Measurements from ENCODE around the gene MTRF1. TPM values are rescaled to one million over a fixed set of nuclear protein-coding genes. Genes with fewer than 3 reads are reported as not detected.

MTRF1 gene
- total RNA-seq, 1 donor from 2014 or later: 8.5 TPM

- Histone ChIP-seq H3K36me3 (ENCODE audit: control insufficient read depth, insufficient read depth, low read length) (no peaks in the 10 kb centered on the region), H3K4me3 (ENCODE audit: low read depth, low read length) (no peak overlapping the region), H3K27me3 (ENCODE audit: control insufficient read depth, insufficient read depth, low read length) (no peaks in the 10 kb centered on the region)
- no peak for TF ChIP-seq CTCF (IDR thresholded peaks at IDR 0.05; ENCODE audit: insufficient read depth, low read length, poor library complexity, severe bottlenecking)
- DNase-seq (ENCODE audit: low read depth): no peak
Observed at GRCh38 chr13:41236369-41236768, 27.0 kb downstream of the MTRF1 start.

- no peak for TF ChIP-seq CTCF (IDR thresholded peaks at IDR 0.05; ENCODE audit: insufficient read depth, low read length, poor library complexity, severe bottlenecking)
- no peaks in the 10 kb centered on the region for H3K36me3 ChIP-seq (ENCODE audit: control insufficient read depth, insufficient read depth, low read length)
- no peak overlapping the region for H3K4me3 ChIP-seq (ENCODE audit: low read depth, low read length)
- no peaks in the 10 kb centered on the region for H3K27me3 ChIP-seq (ENCODE audit: control insufficient read depth, insufficient read depth, low read length)
- DNase-seq (ENCODE audit: low read depth): no peak
Observed at GRCh38 chr13:41232578-41233480, 30.5 kb downstream of the MTRF1 start.

GRCh38 chr13:41231786-41232185 is 31.6 kb downstream of the MTRF1 start:
- no peak overlapping the region for H3K4me3 ChIP-seq (ENCODE audit: low read depth, low read length)
- no peak for TF ChIP-seq CTCF (IDR thresholded peaks at IDR 0.05; ENCODE audit: insufficient read depth, low read length, poor library complexity, severe bottlenecking)
- no peaks in the 10 kb centered on the region for H3K36me3 ChIP-seq (ENCODE audit: control insufficient read depth, insufficient read depth, low read length)
- no peaks in the 10 kb centered on the region for H3K27me3 ChIP-seq (ENCODE audit: control insufficient read depth, insufficient read depth, low read length)
- DNase-seq (ENCODE audit: low read depth): peak; percentile 32

GRCh38 chr13:41231025-41231677 is 32.2 kb downstream of the MTRF1 start:
- TF ChIP-seq CTCF (IDR thresholded peaks at IDR 0.05; ENCODE audit: insufficient read depth, low read length, poor library complexity, severe bottlenecking): no peak
- no peak for DNase-seq (ENCODE audit: low read depth)
- H3K4me3 ChIP-seq (ENCODE audit: low read depth, low read length): no peak overlapping the region
- H3K27me3 ChIP-seq (ENCODE audit: control insufficient read depth, insufficient read depth, low read length): no peaks in the 10 kb centered on the region
- no peaks in the 10 kb centered on the region for H3K36me3 ChIP-seq (ENCODE audit: control insufficient read depth, insufficient read depth, low read length)

GRCh38 chr13:41229356-41229755 is 34.0 kb downstream of the MTRF1 start:
- no peaks in the 10 kb centered on the region for H3K36me3 ChIP-seq (ENCODE audit: control insufficient read depth, insufficient read depth, low read length)
- DNase-seq (ENCODE audit: low read depth): no peak

More at GRCh38 chr13:41229356-41229755, 34.0 kb downstream of the MTRF1 start:
- H3K27me3 ChIP-seq (ENCODE audit: control insufficient read depth, insufficient read depth, low read length): no peaks in the 10 kb centered on the region
- TF ChIP-seq CTCF (IDR thresholded peaks at IDR 0.05; ENCODE audit: insufficient read depth, low read length, poor library complexity, severe bottlenecking): no peak
- H3K4me3 ChIP-seq (ENCODE audit: low read depth, low read length): no peak overlapping the region

Data from kidney epithelial cell (primary cell).